ENCODE data around the gene SHC3.

GRCh38 chr9:89154218-89154617, 24.4 kb downstream of the SHC3 start:
- TF ChIP-seq CTCF (conservative IDR thresholded peaks at IDR 0.05; ENCODE audit: low read depth, low read length) (no peak), EZH2 (IDR thresholded peaks at IDR 0.05; ENCODE audit: low read length, unreplicated experiment) (no peak), EZH2phosphoT487 (IDR thresholded peaks at IDR 0.05; ENCODE audit: borderline replicate concordance, low read length) (no peak)
